Hepatic stellate cell (primary cell): ENCODE measurements around the gene SAT1.

ENCODE experiments used
- DNase-seq: peaks from one replicate; pipeline ENCODE4 v3.0.0; 2011; ENCODE audit warnings: low spot score

The SAT1 gene

DNA sequence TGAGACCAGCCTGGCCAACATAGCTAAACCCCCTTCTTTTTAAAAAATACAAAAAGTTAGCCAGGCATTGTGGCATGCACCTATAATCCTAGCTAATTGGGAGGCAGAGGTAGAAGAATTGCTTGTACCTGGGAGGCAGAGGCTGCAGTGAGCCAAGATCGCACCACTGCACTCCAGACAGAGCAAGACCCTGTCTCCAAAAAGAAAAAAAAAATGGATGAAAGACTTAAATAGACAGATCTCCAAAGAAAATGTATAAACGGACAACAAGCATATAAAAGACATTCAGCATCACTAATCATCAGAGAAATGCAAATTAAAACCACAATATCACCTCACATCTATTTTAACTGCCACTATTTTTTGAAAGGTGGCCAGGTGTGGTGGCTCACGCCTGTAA is 6.6 kb upstream of the SAT1 start:
- no peak for DNase-seq

- DNase-seq, result peak; percentile 22
These were observed 3.9 kb upstream of the SAT1 start for GRCh38 chrX:23779025-23779424.

DNA sequence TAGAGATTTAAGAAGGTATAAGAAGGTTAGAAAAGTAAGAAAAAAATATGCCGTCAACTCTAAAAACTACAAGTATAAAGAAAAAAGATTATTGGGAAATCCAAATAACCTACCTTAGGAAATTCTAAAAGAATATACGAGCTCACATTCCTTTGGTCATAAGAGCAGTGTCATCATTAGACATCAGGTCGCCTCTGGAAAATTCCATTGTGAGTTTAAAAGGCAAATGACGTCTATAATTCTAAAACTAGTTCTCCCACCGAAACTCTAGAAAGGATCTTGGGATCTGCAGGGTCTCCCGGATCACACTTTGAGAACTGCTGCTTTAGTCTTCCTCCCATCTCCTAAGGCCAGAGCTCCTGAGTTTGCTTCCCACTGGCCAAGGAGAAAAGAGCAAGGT is 518 bp upstream of the SAT1 start:
- no peak for DNase-seq

DNA sequence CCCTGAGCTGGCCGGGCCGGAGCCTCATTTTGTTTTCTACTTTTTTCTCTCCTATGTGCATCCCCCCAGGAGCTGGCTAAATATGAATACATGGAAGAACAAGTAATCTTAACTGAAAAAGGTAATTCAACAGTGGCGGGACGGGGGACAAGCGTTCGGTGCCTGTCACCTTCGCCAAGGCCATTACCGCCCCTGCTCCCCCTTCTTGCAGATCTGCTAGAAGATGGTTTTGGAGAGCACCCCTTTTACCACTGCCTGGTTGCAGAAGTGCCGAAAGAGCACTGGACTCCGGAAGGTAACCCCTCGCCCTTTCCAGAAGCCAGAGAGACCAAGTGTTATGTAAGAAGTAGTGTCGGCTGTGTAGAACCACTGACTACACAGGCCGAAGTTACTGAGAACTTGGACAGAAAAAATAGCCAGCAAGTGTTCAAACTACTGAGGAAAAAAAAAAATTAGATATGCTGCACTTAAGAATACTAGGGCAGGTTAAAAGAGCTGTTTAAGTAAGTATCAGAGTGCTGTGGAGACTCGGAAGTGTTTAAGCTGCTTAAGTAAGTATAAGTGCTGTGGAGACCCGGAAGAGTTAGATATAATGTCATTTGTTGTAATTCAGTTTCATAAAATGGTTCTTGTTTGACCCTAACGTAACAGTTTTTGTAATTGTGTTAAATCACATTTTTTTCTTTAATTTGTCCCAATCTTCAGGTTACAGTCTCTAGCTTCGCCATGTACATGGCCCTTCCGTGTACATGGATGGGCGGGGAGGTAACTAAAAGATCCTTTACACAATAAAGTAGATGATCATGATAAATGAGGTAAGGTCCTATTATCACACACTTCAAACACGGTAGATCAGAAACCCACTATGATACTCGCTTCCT is 856 bp downstream of the SAT1 start:
- no peak for DNase-seq

DNA sequence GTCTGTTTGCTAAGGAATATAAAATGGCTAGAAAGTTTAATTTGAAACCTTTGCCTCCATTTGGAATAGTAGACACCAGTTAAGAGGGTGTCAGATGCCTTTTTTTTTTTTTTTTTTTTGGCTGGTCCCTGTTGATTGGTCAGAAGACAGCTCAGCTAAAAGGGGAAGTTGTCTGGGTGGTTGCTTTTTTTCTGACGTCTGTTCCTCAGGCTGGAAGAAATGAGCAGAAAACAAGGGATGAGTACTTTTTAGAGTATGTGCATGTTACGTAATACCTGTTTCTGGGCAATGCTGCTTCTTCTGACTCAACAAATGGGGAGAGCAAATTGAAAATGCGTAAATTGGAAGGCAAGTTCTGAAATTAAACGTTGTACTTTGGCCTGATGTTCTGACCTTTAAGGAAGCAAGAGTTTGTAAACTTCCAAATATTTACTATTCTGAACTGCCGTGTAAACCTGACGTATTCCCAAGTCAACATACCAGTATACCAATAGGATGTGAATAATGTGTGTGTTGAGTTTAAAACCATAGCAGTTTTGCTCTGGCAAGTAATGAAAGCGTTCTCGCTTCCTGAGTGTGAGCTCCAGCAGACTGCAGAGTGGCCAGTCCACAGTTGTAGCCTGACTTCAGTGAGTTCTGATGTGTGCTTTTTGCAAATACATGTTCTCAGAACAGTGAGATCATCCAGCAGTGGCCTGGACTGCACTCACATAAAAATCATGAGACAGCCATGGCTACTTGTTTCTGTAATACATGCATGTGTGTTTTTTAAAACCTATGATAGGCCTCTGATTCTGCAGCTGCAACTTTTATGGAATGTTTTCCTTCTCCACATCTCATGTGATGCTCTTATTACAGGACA is 1.7 kb downstream of the SAT1 start:
- DNase-seq, result peak; percentile 26

GRCh38 chrX:23785580-23785979 is 2.6 kb downstream of the SAT1 start:
- DNase-seq, result no peak

DNA sequence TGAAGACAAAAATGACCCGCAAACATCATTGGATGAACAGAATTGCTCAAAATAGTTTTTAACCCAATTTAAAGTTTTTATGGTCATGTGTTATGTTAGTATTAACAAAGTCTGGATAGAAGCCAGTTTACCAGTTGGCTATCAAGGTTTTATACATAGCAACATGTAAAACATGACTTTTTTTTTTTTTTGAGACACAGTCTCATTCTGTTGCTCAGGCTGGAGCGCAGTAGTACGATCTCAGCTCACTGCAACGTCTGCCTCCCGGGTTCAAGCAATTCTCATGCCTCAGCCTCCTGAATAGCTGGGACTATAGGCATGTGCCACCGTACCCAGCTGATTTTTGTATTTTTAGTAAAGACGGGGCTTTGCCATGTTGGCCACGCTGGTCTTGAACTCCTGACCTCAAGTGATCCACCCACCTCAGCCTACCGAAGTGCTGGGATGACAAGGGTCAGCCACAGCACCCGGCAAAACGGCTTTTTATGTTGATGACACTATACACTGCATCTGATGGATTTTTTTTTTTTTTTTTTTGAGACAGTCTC is 3.4 kb downstream of the SAT1 start:
- no peak for DNase-seq

GRCh38 chrX:23787745-23788118 is 4.8 kb downstream of the SAT1 start:
- DNase-seq, result no peak

DNA sequence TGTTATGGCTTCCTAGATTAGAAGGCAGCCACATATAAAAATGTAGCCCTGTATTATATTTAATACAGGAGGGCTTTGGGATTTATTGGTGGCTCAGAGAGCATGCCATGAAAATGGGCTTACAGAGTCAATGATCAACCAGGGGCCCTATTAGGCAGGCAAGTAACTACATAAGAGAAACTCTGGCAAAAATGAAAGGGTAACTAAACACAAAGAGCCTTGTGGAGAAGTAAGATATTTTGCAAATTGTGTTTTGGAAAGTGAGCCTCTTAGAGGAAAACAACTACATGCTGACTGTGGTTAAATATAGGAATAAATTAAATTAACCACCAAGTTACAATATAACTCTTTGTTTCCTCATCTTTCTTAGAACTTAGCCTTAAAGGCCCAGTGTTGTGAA is 5.5 kb downstream of the SAT1 start:
- no peak for DNase-seq

DNA sequence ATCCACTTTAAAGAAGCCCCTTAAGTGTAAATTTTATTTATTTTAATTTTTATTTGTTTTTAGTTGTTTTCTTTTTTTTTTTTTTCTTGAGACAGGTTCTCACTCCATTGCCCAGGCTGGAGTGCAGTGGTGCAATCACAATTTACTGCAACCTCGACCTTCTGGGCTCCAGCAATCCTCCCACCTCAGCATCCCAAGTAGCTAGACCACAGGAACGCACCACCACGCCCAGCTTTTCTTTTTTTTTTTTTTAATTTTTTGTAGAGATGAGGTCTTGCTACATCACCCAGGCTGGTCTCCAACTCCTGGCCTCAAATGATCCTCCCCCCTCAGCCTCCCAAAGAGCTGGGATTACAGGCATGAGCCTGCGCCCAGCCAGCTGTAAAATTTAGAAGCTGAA is 6.0 kb downstream of the SAT1 start:
- DNase-seq, result no peak

DNA sequence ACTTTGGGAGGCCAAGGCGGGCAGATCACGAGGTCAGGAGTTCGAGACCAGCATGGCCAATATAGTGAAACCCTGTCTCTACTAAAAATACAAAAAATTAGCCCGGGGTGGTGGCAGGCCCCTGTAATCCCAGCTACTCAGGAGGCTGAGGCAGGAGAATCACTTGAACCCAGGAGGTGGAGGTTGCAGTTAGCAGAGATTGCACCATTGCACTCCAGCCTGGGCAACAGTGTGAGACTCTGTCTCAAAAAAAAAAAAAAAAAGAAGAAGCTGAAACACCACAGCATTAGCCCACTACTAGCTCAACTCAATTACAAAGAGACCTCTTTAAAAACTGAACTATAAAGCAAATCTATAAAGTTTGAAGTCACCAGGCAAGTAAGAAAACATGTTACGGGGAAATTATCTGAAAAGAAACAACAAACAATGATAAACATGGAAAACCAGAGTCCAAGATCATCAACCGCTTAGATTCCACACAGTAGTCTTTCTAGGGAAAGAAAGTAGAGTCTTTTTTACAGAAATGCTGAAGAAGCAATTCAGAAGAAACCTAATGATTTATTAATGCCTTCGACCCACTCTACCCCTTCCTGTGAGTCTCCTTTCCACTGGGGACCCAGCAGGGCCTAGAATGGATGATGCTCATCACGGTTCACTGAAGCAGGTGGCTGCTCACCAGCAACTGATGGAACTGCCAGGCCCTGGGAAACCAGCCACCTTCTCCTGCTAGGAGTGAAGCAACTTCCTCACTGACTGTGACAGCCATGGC is 6.6 kb downstream of the SAT1 start:
- no peak for DNase-seq

DNA sequence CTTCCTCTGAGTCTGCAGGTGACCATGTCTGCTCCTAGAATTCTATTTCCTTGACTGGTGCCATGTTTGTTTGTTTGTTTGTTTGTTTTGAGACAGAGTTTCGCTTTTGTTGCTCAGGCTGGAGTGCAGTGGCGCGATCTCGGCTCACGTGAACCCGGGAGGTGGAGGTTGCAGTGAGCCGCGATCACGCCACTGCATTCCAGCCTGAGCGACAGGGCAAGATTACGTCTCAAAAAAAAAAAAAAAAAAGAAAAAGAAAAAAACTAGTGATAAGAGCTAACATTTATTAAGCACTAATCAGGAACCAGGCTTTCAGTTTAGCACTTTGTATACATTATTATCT is 7.2 kb downstream of the SAT1 start:
- no peak for DNase-seq

DNA sequence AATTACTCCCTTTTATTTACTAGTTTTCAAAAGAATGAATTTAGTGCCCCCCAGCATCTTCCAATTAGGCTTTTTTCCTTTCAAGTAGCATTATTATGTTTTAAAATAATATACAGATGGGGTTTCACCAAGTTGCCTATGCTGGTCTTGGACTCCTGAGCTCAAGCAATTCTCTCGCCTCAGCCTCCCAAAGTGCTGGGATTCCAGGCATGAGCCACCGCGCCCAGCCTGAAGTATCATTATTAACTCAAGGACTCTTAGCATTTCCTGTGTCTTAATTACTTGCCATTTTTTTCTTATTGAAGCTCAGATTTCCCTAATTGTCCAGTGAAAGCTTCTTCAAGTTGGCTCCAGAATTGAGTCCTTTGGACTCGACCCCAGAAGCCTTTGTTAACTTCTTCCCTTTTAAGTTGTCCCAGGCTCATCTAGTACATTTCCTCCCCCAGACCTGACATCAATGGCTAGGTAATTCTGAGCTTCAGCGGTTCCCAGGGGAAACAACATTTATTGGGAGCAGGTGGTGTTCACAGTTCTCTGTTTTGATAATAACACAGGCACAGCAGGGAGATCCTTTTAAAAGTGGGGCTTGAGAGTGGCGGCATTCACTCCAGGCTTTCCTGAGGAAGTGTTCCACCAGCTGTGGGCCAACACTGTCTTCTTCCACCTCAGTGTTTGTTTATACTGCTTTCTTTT is 10.0 kb downstream of the SAT1 start:
- DNase-seq, result no peak

DNA sequence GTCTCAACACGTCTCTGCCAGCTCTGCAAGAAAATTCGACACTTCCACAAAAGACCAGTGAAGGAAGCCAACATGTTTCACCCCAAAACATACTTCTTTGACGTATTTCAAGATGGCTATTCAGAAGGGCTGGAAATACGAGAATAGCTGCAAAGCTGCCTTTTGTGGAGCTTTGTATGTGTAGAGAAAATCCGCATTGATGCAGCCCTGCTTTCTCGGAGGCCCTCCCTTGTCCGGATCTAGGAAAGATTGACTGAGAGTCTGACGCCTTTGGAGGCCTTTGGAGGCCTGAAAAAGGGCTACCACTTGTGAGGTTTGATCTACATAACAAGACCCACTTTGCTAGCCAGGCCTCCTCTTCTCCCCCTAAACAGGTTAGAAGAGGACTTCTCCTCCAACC is 12.2 kb downstream of the SAT1 start:
- no peak for DNase-seq

DNA sequence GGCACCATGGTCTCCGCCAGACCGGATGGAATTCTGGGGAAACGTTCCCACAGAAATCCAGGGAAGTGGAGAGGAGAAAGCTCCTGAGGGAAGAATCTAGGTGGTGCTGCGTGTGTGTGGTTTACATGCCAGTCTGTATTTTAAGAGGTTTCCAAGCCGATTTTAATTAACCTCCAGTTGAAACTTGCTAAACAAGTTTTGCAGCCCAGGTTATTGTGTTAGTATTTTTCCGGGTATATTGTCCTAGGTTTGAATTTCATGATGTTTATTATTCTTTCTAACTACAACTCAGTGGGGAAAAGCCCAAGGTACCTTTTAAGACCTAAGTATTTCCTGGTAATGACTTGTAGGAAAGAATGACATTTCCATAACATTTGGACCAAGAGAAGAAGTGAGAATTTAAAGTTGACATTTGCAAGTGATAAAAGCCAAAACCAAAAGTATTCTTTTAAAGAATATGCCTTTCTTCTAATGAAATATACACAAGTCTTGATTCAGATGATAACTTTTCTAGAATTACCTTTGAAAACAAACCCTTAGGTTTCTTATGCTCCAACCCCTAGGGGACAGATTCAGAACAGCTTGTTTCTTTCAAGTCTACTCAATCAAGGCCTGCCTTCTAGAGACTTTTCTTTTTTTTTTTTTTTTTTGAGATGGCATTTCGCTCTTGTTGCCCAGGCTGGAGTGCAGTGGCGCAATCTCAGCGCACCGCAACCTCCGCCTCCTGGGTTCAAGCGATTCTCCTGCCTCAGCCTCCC is 14.6 kb downstream of the SAT1 start:
- DNase-seq, result no peak

DNA sequence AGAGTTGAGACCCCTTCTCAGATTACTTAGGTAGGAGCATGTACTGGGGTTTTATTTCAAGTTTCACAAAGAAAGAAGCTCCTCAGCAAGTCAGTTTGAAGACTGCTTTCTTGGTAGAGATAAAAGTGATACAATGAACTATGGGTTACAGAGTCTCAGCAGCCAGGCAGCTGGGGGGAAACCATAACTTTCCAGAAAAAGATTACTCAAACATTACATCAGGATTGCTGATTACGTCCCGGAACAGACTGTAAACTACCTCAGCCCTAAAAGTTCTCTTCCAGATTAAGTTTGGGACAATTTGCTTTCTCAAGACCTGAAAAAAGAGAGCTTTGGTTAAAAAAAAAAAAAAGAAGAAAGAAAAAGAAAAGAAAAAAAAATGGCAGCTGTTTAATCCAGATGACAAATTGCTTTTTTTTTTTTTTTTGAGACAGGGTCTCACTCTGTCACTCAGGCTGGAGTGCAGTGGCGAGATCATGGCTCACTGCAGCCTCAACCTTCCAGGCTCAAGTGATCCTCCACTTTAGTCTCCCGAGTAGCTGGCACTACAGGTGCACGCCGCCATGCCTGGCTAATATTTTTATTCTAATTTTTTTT is 16.6 kb downstream of the SAT1 start:
- no peak for DNase-seq

- no peak for DNase-seq
These were observed 19.5 kb downstream of the SAT1 start for GRCh38 chrX:23802431-23802830.

- peak; percentile 40 for DNase-seq
These were observed 21.0 kb downstream of the SAT1 start for GRCh38 chrX:23803931-23804381.

DNA sequence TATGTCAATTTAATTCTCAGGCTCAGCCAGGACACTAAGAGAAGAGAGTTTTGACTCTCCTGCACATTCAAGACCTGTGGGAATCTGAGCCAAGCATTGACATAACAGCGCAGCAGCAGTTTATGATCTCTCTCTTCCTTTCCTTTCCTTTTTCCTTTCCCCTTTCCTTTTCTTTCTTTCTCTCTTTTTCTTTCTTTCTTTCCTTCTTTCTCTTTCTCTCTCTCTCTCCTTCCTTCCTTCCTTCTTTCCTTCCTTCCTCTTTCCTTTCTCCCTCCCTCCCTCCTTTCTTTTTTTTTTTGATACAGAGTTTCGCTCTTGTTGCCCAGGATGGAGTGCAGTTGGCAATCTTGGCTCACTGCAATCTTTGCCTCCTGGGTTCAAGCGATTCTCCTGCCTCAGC is 21.6 kb downstream of the SAT1 start:
- DNase-seq, result no peak

- no peak for DNase-seq
These were observed 22.4 kb downstream of the SAT1 start for GRCh38 chrX:23805389-23805788.

DNA sequence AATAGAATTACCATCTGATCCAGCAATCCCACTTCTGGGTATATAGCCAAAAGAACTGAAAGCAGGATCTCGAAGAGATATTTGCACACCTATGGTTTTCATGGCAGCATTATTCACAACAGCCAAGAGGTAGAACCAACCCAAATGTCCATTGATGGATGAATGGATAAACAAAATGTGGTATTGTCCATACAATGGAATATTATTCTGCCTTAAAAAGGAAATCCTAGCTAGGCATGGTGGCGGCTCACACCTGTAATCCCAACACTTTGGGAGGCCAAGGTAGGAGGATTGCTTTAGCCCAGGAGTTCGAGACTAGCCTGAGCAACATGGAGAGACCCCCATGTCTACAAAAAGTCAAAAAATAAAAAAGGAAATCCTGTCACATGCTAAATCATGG is 27.3 kb downstream of the SAT1 start:
- no peak for DNase-seq
